Dedifferentiated amniotic fluid mesenchymal stem cell (primary cell): ENCODE measurements around the gene PGD.
"Not testable (repeated sequence)": the region's sequence is repeated elsewhere in the genome, so short reads cannot be mapped to it uniquely, and the experiment has no call there.

ENCODE experiments used
- DNase-seq: peaks from one replicate; pipeline ENCODE4 v3.0.0-alpha.2; 2016; ENCODE audit errors: extremely low spot score

Gene PGD

DNA sequence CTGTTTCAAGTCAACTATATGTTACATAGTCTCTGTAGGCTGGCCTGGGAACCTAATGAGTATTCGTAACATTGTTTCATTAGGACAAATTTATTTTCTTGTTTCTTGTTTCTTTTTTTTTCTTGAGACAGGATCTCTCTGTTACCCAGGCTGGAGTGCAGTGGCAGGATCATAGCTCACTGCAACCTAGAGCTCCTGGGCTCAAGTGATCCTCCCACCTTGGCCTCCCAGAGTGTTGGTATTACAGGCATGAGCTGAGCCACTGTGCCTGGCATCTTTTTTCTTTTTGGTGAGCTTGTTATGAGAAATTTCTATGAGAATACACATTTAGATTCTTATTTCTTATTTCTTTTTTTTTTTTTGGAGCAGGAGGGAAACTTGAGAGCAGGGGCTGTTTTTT is 38.2 kb downstream of the PGD start:
- no peak for DNase-seq

GRCh38 chr1:10438677-10439163 is 39.9 kb downstream of the PGD start:
- no peak for DNase-seq

DNA sequence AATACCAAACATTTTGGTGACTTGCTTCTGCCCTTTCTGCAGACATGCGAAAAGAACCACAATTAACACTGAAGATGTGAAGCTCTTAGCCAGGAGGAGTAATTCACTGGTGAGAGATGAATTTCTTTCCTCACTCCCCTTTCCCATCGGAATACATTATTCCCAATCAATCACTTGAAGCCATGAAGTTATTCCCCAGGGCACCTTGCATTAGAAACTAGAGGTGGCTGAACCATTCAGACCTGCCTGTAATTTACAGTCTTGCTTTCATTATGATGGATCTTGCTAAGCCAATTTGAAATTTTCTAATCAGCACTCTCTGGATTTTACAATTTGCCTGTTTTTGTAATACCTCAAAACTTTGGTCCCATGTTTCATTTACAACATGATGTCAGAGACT is 41.4 kb downstream of the PGD start:
- DNase-seq, result no peak

DNA sequence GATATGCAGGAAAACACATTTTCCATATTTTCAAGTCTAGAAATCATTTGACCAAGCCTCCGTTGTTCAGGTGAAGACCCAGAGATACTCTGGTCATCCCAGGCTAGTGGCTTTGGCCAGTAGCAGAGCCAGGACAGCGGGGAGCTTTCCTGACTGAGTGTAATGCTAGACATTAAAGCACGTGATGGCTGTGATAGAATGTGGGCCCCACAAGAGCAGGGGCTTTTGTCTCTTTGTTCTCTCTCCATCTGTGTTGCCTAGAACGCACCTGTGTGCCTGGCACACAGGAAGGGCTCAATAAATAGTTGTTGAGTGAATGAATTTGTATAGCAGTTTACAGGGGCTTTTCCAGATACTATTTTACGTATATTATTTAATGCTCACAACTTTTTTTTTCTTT is 41.9 kb downstream of the PGD start:
- DNase-seq, result no peak

GRCh38 chr1:10444248-10444647 is 45.4 kb downstream of the PGD start:
- no peak for DNase-seq

- DNase-seq, result no peak
These were observed 46.0 kb downstream of the PGD start for GRCh38 chr1:10444795-10445397.

DNA sequence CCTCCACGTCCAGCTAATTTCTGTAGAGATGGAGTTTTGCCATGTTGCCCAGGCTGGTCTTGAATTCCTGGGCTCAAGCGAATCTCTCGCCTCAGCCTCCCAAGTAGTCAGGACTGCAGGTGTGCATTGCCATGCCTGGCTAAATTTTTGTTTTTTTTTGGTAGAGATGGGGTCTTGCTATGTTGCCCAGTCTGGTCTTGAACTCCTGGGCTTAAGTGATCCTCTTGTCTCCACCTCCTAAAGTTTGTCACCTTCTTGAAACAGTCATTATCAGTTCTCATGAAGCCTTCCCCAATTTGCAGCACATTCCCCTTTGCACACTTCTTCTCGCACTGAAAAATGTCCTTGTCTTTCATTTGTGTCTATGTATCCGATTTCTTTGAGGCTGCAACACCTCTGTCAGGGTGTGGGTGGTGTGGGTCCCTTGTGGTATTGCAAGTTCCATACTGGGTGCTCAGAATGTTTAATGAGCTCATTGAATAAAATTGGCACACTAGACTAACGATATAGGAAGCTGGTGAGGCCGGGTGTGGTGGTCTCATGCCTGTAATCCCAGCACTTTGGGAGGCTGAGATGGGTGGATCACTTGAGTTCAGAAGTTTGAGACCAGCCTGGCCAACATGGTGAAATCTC is 48.0 kb downstream of the PGD start:
- no peak for DNase-seq

DNA sequence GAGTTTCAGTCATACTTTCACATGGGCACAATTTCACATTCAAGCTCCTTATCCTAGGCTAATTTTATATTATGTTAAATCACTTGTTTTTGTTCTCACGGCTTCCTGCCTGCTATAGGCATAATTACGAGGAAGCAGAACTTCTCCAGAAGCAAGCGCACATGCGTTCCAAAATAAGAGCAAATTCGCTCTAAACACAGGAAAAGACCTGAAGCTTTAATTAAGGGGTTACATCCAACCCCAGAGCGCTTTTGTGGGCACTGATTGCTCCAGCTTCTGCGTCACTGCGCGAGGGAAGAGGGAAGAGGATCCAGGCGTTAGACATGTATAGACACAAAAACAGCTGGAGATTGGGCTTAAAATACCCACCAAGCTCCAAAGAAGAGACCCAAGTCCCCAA is 50.9 kb downstream of the PGD start, which contains the start of gene CORT:
TSS of gene CORT (plus strand) at position 281 of the 400 bp plus-strand sequence. CDS start 193 bp downstream, outside the sequence.
- no peak for DNase-seq

DNA sequence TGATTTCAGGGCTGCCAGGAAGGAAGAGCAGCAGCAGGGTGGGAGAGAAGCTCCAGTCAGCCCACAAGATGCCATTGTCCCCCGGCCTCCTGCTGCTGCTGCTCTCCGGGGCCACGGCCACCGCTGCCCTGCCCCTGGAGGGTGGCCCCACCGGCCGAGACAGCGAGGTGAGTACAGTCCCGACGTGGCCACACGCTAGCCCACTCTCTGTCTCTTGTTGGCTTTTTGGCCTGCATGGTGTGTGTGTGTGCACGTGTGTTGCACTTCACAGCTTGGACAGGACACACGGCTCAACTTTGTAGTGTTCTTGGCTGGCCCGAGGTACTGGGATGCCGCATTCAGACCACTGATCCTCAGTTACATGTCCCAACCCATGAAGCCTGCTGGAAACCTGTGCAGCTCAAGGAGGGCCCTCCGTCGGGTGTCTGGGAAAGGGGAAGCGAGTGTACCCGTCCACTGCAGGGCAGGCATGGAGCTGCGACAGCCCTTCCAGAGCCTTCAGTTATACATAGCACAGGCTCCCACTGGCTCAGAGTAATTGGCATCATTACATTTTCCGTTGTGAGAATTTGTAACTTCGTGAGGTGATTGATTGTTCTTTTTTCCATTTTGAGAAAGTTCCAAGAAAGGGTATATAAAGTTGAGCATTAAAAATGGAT is 51.4 kb downstream of the PGD start:
- DNase-seq, result no peak

- no peak for DNase-seq
These were observed 52.0 kb downstream of the PGD start for GRCh38 chr1:10450836-10451235.

GRCh38 chr1:10451287-10451686 is 52.4 kb downstream of the PGD start:
- peak; percentile 45 for DNase-seq

DNA sequence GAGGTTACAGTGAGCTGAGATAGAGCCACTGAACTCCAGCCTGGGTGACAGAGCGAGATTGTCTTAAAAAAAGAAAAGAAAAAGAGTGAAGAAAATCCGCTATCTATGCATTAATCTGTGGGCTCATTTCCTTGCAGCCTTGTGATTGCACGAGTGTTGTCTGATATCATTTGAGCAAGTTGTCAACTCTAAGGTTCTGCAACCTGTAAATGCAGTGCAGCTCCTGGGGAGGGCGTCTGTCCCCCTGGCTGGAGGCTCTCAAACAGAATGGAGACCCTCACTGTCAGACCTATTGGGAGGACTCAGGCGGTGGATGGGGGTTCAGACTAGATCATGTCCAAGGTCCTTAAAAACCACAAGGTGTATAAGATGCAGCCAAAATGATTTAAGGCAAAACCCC is 57.2 kb downstream of the PGD start:
- DNase-seq, result no peak

DNA sequence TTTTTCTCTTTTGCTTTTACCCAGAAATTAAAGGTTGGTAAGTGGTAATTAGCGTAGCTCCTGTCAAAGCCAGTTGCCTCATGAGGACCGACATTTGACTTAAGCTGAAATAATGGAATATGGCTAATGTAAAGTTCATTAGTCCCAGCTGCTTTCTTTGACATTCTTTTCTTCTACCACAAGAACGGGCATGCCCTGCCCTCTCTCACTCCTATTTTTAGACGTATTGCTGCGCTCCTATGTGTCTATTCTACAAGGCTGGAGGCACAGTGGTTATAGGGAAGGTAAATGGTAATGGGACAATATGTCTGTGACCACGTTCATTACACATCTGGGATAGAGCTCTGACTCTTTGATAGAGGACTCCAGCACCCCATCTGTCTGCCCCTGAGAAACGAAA is 57.8 kb downstream of the PGD start:
- no peak for DNase-seq

GRCh38 chr1:10457462-10457861 is 58.6 kb downstream of the PGD start:
- DNase-seq, result not testable (repeated sequence)

- no peak for DNase-seq
These were observed 59.0 kb downstream of the PGD start for GRCh38 chr1:10457875-10458274.

- peak; percentile 39 for DNase-seq
These were observed 60.3 kb downstream of the PGD start for GRCh38 chr1:10459184-10459583.

- DNase-seq, result no peak
These were observed 68.2 kb downstream of the PGD start for GRCh38 chr1:10467078-10467477.

DNA sequence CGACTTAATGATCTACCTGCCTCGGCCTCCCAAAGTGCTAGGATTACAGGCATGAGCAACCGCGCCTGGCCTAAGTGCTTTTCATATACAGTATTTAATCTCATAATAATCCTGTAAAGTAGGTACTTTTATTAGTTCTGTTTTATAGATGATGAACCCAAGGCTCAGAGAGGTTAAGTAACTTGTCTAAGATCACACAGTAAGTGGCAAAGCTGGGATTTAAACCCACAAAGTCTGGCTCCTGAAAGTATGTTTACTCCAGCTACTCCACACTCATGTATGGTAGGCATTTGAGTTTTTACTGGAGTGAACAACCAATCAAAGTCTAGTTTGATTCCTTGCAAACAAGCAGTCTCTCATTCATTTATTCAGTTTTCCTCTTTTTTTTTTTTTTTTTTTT is 71.2 kb downstream of the PGD start:
- DNase-seq, result no peak
